GM23338 (cell line): ENCODE measurements around the gene NFIB.
A peak's percentile ranks its signal among the peaks of the same experiment; 100 is the strongest.

ENCODE experiments used
- CREB1 ChIP-seq: fragments of 250-450 bp; sonication (Bioruptor Pico); IDR thresholded peaks from 2 replicates; pipeline ENCODE4 v1.5.0; 2020; ENCODE audit warnings: low read depth, mild to moderate bottlenecking, moderate library complexity
- EZH2 ChIP-seq: fragments of 200-600 bp; sonication (generic); IDR thresholded peaks from one replicate; pipeline ENCODE4 v1.8.0; 2017; ENCODE audit warnings: antibody characterized with exemption, mild to moderate bottlenecking, low read depth; ENCODE audit not compliant: unreplicated experiment
- EZH2phosphoT487 ChIP-seq: fragments of 200-600 bp; sonication (generic); IDR thresholded peaks from one replicate; pipeline ENCODE4 v1.8.1; 2018; ENCODE audit warnings: antibody characterized with exemption; ENCODE audit not compliant: unreplicated experiment
- POLR2AphosphoS5 ChIP-seq: IDR thresholded peaks from 2 replicates; pipeline ENCODE4 v1.6.1; 2016; ENCODE audit warnings: antibody characterized with exemption, low read depth
- TF ChIP-seq, protein P1 (sequence below), 2 experiments: fragments of 200-600 bp in 1 of 2; sonication (generic) in 1 of 2; conservative IDR thresholded peaks; 2 replicates each; pipeline versions ENCODE4 v1.5.1 to v1.6.1; 2016 to 2017; ENCODE audit warnings: antibody characterized with exemption in 2 of 2, low read depth in 2 of 2, mild to moderate bottlenecking in 2 of 2, moderate library complexity in 1 of 2

DNA sequence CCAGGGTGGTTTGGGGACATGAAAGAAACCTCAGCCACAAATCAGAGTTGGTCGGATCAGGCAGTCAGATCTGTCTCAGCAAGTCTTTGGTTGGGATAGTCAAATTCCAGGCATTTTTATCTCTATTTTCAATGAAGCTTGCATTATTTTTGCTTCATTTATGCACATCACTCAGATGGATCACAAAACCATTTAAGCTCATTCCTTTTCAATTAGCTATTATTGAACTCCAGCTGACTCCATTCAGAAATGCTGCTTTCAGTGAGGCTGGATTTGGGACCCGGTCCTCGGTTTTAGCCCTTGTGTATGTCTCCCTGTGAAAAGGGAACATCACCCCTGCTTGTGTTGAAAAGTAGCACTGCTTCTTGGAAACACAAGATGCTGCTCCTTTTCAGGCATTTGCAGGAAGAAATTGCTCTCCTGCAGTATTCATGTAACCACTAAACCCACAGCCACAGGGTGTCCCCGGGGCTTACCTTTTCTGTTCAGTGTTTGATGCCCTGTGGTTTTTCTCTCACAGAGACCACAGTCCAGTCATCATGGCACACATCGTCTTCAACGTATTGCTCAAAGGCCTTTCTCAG, 232.9 kb downstream of the NFIB start:
- TF ChIP-seq, protein P1, sequence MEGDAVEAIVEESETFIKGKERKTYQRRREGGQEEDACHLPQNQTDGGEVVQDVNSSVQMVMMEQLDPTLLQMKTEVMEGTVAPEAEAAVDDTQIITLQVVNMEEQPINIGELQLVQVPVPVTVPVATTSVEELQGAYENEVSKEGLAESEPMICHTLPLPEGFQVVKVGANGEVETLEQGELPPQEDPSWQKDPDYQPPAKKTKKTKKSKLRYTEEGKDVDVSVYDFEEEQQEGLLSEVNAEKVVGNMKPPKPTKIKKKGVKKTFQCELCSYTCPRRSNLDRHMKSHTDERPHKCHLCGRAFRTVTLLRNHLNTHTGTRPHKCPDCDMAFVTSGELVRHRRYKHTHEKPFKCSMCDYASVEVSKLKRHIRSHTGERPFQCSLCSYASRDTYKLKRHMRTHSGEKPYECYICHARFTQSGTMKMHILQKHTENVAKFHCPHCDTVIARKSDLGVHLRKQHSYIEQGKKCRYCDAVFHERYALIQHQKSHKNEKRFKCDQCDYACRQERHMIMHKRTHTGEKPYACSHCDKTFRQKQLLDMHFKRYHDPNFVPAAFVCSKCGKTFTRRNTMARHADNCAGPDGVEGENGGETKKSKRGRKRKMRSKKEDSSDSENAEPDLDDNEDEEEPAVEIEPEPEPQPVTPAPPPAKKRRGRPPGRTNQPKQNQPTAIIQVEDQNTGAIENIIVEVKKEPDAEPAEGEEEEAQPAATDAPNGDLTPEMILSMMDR (conservative IDR thresholded peaks at IDR 0.05; ENCODE audit: low read depth in 2 of 2): 0 out of 4 replicates have a peak, but pooled peaks of 1 of the 2 experiments have one; percentile 1
- no peak for TF ChIP-seq POLR2AphosphoS5
- no peak for TF ChIP-seq EZH2
- TF ChIP-seq CREB1 (CRISPR knock-in tag): no peak
- no peak for TF ChIP-seq EZH2phosphoT487
